ENCODE results near the gene GALM. TPM values are rescaled to one million over a fixed set of nuclear protein-coding genes. Genes with fewer than 3 reads are reported as not detected.

GALM gene
- total and polyA plus RNA-seq, 10 of the 15 experiments (the other 5 are each of a cell fraction or from before 2014, with no cell fraction given), result 1.1 to 4.0 (median 1.7) TPM

DNA sequence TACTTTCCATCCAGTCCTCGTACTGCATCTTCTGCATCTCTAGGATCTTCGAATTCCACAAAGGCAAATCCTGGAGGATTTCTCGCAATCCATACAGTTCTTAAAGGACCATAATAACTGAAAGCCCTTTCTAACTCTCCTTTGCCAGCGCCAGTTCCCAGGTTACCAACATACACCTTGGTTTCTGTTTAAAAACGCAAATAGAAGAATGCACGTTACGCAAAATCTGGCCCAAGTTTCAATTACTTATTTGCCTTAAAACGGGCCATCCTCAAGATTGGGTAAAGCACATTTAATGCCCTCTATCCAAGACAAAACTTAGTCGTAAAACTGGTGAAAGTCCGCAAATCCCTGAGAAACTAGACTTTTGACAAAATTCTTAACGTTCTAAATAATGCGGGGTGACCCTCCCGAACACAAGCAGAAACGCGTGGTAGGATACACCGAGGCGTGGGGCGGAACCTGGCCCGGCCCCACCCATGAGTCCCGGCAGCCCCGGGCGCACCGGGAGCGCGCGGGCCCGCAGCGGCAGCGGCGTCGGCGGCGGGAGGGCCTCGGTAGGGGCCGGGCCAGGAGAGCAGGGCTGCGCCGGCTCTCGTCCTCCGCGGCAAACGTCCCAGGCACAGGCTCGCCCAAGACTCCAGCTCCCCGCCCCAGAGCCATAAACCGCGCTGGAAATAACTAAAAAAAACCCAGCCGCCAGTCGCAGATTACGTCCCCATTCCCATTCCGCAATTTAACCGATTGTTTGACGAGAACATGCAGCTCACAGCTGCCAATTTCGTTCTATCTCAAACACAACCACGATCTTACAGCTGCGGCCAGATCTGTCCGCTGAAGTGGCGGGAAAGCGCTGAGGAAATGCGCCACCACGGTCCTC, 84.3 kb downstream of the GALM start (continued):
- TF ChIP-seq NBN (IDR thresholded peaks at IDR 0.05) (no peak), BHLHE40 (IDR thresholded peaks at IDR 0.05; ENCODE audit: borderline replicate concordance in 1 of 2, low read depth in 2 of 2, low read length in 1 of 2) (peak in 1 of 2 experiments; percentile 30; a peak in 1 of 4 replicates), BACH1 (IDR thresholded peaks at IDR 0.05; ENCODE audit: borderline replicate concordance) (peak; percentile 68), RELA (IDR thresholded peaks at IDR 0.05; ENCODE audit: borderline replicate concordance, partially characterized antibody) (peak; percentile 12), POLR2AphosphoS5 (IDR thresholded peaks at IDR 0.05; ENCODE audit: low read length) (0 out of 2 replicates have a peak, but pooled peaks have one; percentile 1), ZNF384 (IDR thresholded peaks at IDR 0.05; ENCODE audit: borderline replicate concordance, low read depth, low read length) (no peak), ETV6 (conservative IDR thresholded peaks at IDR 0.05 in 1 of 2, IDR thresholded peaks at IDR 0.05 in 1 of 2; ENCODE audit: borderline replicate concordance in 1 of 2, low read depth in 1 of 2) (no peak), EED (IDR thresholded peaks at IDR 0.05; ENCODE audit: low read depth) (0 out of 2 replicates have a peak, but pooled peaks have one; percentile 6), NR2C1 (IDR thresholded peaks at IDR 0.05) (no peak), ZNF207 (IDR thresholded peaks at IDR 0.05; ENCODE audit: borderline replicate concordance) (peak; percentile 71; the same call in 1 of the 2 replicates), ZNF217 (IDR thresholded peaks at IDR 0.05) (peak; percentile 42; the same call in 1 of the 2 replicates), YY1 (IDR thresholded peaks at IDR 0.05; ENCODE audit: low read depth, low read length) (no peak), KLF5 (IDR thresholded peaks at IDR 0.05; ENCODE audit: partially characterized antibody) (peak; percentile 37), RB1 (IDR thresholded peaks at IDR 0.05; ENCODE audit: borderline replicate concordance) (peak; percentile 67; the same call in 1 of the 2 replicates), TAF1 (IDR thresholded peaks at IDR 0.05; ENCODE audit: borderline replicate concordance, low read depth, low read length) (0 out of 2 replicates have a peak, but pooled peaks have one; percentile 27), HDAC6 (IDR thresholded peaks at IDR 0.05; ENCODE audit: unreplicated experiment) (peak; percentile 32), GATAD2B (conservative IDR thresholded peaks at IDR 0.05; ENCODE audit: low read depth) (peak; percentile 38; the same call in 1 of the 2 replicates), ZNF24 (IDR thresholded peaks at IDR 0.05) (0 out of 2 replicates have a peak, but pooled peaks have one; percentile 34)
- TF ChIP-seq, protein P1, sequence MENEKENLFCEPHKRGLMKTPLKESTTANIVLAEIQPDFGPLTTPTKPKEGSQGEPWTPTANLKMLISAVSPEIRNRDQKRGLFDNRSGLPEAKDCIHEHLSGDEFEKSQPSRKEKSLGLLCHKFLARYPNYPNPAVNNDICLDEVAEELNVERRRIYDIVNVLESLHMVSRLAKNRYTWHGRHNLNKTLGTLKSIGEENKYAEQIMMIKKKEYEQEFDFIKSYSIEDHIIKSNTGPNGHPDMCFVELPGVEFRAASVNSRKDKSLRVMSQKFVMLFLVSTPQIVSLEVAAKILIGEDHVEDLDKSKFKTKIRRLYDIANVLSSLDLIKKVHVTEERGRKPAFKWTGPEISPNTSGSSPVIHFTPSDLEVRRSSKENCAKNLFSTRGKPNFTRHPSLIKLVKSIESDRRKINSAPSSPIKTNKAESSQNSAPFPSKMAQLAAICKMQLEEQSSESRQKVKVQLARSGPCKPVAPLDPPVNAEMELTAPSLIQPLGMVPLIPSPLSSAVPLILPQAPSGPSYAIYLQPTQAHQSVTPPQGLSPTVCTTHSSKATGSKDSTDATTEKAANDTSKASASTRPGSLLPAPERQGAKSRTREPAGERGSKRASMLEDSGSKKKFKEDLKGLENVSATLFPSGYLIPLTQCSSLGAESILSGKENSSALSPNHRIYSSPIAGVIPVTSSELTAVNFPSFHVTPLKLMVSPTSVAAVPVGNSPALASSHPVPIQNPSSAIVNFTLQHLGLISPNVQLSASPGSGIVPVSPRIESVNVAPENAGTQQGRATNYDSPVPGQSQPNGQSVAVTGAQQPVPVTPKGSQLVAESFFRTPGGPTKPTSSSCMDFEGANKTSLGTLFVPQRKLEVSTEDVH (IDR thresholded peaks at IDR 0.05; ENCODE audit: low read depth, partially characterized antibody), result peak; percentile 35
- TF ChIP-seq, protein P2, sequence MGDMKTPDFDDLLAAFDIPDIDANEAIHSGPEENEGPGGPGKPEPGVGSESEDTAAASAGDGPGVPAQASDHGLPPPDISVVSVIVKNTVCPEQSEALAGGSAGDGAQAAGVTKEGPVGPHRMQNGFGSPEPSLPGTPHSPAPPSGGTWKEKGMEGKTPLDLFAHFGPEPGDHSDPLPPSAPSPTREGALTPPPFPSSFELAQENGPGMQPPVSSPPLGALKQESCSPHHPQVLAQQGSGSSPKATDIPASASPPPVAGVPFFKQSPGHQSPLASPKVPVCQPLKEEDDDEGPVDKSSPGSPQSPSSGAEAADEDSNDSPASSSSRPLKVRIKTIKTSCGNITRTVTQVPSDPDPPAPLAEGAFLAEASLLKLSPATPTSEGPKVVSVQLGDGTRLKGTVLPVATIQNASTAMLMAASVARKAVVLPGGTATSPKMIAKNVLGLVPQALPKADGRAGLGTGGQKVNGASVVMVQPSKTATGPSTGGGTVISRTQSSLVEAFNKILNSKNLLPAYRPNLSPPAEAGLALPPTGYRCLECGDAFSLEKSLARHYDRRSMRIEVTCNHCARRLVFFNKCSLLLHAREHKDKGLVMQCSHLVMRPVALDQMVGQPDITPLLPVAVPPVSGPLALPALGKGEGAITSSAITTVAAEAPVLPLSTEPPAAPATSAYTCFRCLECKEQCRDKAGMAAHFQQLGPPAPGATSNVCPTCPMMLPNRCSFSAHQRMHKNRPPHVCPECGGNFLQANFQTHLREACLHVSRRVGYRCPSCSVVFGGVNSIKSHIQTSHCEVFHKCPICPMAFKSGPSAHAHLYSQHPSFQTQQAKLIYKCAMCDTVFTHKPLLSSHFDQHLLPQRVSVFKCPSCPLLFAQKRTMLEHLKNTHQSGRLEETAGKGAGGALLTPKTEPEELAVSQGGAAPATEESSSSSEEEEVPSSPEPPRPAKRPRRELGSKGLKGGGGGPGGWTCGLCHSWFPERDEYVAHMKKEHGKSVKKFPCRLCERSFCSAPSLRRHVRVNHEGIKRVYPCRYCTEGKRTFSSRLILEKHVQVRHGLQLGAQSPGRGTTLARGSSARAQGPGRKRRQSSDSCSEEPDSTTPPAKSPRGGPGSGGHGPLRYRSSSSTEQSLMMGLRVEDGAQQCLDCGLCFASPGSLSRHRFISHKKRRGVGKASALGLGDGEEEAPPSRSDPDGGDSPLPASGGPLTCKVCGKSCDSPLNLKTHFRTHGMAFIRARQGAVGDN (IDR thresholded peaks at IDR 0.05), result peak; percentile 45; the same call in 1 of the 2 replicates
